GM18511 (cell line): ENCODE results near the gene PIK3R3.

ENCODE experiments used
- ATAC-seq: cut with Tn5 transposase; IDR thresholded peaks from one replicate; pipeline ENCODE4 v1.9.1; 2021; ENCODE audit warnings: mild to moderate bottlenecking, moderate library complexity; ENCODE audit not compliant: unreplicated experiment

The PIK3R3 gene

GRCh38 chr1:46158312-46159281, 26.2 kb upstream of the PIK3R3 start:
- ATAC-seq, result peak; percentile 87

GRCh38 chr1:46157916-46158311, 25.5 kb upstream of the PIK3R3 start:
- peak; percentile 4 for ATAC-seq

GRCh38 chr1:46153732-46154131, 21.3 kb upstream of the PIK3R3 start:
- ATAC-seq, result no peak

GRCh38 chr1:46153228-46153627, 20.8 kb upstream of the PIK3R3 start:
- no peak for ATAC-seq

GRCh38 chr1:46152016-46152415, 19.6 kb upstream of the PIK3R3 start:
- peak; percentile 58 for ATAC-seq

GRCh38 chr1:46150085-46150484, 17.7 kb upstream of the PIK3R3 start:
- no peak for ATAC-seq

GRCh38 chr1:46148318-46148717, 15.9 kb upstream of the PIK3R3 start:
- ATAC-seq, result no peak

GRCh38 chr1:46137916-46138315, 5.5 kb upstream of the PIK3R3 start:
- ATAC-seq, result no peak

- ATAC-seq, result no peak
Observed at GRCh38 chr1:46136711-46137110, 4.3 kb upstream of the PIK3R3 start.

GRCh38 chr1:46134660-46135331, 2.4 kb upstream of the PIK3R3 start:
- ATAC-seq, result no peak

- no peak for ATAC-seq
Observed at GRCh38 chr1:46133781-46134350, 1.4 kb upstream of the PIK3R3 start.

GRCh38 chr1:46133181-46133658, 791 bp upstream of the PIK3R3 start:
- peak; percentile 65 for ATAC-seq

GRCh38 chr1:46131712-46132528, 509 bp downstream of the PIK3R3 start:
- no peak for ATAC-seq

GRCh38 chr1:46131093-46131492, 1.3 kb downstream of the PIK3R3 start:
- ATAC-seq, result no peak

- no peak for ATAC-seq
Observed at GRCh38 chr1:46130606-46131005, 1.8 kb downstream of the PIK3R3 start.

GRCh38 chr1:46130121-46130520, 2.3 kb downstream of the PIK3R3 start:
- no peak for ATAC-seq

- no peak for ATAC-seq
Observed at GRCh38 chr1:46128344-46128743, 4.1 kb downstream of the PIK3R3 start.

- no peak for ATAC-seq
Observed at GRCh38 chr1:46118856-46119255, 13.6 kb downstream of the PIK3R3 start.

- no peak for ATAC-seq
Observed at GRCh38 chr1:46117810-46118494, 14.5 kb downstream of the PIK3R3 start.

GRCh38 chr1:46114925-46115603, 17.4 kb downstream of the PIK3R3 start:
- no peak for ATAC-seq
